ENCODE measurements around the gene ANKRD13B.

- TF ChIP-seq, protein P1, sequence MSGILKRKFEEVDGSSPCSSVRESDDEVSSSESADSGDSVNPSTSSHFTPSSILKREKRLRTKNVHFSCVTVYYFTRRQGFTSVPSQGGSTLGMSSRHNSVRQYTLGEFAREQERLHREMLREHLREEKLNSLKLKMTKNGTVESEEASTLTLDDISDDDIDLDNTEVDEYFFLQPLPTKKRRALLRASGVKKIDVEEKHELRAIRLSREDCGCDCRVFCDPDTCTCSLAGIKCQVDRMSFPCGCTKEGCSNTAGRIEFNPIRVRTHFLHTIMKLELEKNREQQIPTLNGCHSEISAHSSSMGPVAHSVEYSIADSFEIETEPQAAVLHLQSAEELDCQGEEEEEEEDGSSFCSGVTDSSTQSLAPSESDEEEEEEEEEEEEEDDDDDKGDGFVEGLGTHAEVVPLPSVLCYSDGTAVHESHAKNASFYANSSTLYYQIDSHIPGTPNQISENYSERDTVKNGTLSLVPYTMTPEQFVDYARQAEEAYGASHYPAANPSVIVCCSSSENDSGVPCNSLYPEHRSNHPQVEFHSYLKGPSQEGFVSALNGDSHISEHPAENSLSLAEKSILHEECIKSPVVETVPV (CRISPR knock-in tag; IDR thresholded peaks at IDR 0.05): no peak
- TF ChIP-seq ZNF8 (CRISPR knock-in tag; IDR thresholded peaks at IDR 0.05) (no peak), POU6F1 (CRISPR knock-in tag; IDR thresholded peaks at IDR 0.05; ENCODE audit: borderline replicate concordance, low read depth) (no peak), ARNTL (CRISPR knock-in tag; IDR thresholded peaks at IDR 0.05; ENCODE audit: borderline replicate concordance, low read depth) (no peak)
- TF ChIP-seq, protein P2, sequence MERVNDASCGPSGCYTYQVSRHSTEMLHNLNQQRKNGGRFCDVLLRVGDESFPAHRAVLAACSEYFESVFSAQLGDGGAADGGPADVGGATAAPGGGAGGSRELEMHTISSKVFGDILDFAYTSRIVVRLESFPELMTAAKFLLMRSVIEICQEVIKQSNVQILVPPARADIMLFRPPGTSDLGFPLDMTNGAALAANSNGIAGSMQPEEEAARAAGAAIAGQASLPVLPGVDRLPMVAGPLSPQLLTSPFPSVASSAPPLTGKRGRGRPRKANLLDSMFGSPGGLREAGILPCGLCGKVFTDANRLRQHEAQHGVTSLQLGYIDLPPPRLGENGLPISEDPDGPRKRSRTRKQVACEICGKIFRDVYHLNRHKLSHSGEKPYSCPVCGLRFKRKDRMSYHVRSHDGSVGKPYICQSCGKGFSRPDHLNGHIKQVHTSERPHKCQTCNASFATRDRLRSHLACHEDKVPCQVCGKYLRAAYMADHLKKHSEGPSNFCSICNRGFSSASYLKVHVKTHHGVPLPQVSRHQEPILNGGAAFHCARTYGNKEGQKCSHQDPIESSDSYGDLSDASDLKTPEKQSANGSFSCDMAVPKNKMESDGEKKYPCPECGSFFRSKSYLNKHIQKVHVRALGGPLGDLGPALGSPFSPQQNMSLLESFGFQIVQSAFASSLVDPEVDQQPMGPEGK (CRISPR knock-in tag; IDR thresholded peaks at IDR 0.05; ENCODE audit: borderline replicate concordance): no peak
These were observed 18.8 kb upstream of the ANKRD13B start for GRCh38 chr17:29573871-29574731.

Measured in SK-N-SH treated with all-trans-retinoic acid at 6 μM for 48 hours (cell line).